GM18868 (cell line): Measurements from ENCODE around the gene MAP4K2.

ENCODE experiments used
- ATAC-seq: cut with Tn5 transposase; IDR thresholded peaks from one replicate; pipeline ENCODE4 v1.9.1; 2021; ENCODE audit warnings: mild to moderate bottlenecking, moderate library complexity; ENCODE audit not compliant: unreplicated experiment

Gene MAP4K2

DNA sequence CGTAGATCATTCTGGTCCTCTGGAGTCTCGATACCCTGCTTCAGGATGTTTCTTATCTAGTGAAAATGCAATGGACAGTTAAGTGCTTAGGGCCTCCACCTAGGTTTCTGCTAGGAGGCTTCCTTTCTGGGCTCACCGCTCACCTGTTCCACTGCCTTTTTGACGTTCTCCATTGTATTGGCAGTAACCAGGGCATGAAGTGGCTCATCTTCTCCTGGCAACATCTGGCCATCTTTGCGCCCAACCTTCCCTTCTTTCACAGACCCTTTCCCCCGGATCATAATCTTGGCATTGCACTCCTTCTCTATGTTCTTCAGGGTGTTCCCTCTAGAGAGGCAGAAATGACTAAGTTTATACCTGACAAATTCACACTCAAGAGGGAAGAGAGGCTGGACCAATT is 33.7 kb downstream of the MAP4K2 start:
- no peak for ATAC-seq

DNA sequence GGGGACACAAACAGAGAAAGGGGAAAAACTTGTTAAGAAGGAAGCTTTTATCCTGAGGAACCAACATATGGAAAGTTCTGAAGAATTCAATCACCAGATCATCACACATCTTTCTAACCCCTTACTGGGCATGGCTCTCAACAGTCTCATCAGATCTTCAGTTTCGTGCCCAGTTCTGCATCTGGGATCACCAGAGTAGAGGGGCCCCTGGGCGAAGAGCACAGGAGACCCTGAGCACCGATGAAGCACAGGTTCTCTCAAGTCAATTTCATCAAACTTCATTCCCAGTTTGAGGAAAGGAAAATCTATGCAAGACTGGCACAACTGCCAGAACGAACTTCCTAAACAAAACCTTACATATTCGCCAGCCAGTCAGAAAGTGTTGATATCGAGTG is 34.7 kb downstream of the MAP4K2 start:
- ATAC-seq: no peak

DNA sequence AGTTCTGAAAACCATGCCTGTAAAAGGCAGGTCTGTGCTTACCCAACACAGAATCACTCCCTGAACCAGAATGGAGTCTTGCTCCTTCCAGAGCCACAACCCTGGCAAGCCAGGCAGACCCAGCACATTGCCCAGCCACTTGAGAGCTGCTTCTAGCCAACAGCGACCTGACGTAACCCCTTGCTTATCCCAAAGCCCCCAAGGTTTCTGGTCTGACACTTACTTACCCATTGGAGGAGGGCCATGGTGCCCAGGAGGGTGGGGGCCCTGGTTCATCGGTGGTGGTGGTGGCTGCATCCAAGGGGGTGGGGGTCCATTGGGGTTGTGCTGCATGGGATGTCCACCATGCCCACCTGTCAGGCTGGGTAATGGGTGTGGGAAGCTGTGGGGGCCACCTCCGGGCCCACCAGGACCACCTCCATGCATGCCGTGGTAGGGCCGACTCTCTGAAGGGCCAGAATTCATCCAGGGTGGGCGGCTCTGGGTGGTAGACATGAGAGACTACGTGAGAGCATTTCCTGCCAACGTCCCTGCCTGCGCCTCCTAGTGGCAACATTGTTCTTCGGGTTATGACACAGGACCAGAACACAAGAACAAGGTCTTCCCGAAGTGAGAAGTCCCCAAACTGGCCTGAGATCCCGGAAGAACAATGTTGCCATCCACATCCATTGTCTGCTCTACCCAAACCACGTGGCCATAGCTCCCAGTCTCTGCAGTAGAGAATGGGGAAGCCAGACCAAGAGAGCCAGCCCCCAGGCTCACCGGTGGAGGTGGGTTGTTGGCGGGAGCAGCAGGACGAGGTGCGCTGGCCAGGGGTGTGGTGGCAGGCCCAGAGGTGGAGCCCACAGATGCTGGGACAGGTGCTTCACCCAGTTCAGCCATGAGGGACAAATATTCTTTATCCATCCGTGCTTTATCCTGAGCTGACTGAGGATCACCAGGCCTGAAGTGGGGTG is 35.4 kb downstream of the MAP4K2 start:
- ATAC-seq: no peak

DNA sequence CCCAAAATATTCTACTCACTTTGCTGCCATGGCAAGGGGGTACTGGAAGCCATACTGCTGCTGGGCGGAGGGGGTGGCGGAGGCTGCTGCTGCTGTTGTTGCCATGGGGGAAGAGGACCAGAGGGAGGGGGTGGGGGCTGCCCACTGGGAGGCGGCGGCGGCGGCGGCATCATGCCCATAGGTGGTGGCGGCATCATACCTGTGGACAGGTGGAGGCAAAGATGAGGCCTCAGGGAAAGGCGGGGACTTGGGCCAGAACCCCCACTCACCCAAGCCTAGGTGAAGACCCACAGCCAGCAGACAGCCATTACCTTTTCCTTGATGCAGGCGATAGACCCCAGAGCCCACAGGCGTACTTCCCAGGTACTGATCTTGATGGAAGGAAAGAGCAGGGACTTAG is 36.1 kb downstream of the MAP4K2 start:
- no peak for ATAC-seq

DNA sequence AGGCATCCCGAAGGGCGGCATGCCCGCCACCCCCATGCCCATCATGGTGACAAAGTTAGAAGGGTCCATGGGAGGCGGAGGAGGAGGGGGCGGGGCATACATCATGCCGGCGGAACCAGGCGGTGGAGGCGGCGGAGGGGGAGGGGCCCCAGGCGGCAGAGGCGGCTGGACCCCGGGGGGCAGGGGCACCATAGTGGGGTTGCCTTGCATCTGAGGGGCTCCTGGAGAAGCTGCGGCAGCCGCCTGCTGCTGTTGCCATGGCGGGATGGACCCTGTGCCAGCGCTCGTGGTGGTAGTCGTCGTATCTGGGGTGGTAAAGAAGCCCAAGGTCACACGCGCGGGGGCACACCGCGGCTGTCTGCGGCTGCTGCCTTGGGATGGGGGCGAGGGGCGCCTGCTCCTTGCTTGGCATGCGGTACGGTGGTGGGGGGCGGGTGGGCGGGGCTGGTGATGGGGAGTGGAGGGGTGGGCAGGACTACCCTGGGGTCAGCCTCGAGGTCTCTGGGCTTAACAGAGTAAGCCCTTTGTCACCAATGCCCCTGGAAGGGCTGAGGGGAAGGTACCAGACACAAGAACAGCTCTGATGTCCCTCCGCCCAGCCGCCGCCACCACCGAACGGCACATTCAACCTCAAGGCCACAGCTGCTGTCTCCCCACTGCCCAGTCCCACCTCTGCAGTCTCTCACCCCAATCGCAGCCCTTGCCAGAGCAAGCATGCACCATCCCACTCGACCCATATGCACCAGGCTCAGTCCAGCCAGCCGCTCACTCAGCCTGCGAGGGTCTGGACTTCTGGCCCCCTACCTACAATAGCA is 37.0 kb downstream of the MAP4K2 start:
- ATAC-seq: no peak

DNA sequence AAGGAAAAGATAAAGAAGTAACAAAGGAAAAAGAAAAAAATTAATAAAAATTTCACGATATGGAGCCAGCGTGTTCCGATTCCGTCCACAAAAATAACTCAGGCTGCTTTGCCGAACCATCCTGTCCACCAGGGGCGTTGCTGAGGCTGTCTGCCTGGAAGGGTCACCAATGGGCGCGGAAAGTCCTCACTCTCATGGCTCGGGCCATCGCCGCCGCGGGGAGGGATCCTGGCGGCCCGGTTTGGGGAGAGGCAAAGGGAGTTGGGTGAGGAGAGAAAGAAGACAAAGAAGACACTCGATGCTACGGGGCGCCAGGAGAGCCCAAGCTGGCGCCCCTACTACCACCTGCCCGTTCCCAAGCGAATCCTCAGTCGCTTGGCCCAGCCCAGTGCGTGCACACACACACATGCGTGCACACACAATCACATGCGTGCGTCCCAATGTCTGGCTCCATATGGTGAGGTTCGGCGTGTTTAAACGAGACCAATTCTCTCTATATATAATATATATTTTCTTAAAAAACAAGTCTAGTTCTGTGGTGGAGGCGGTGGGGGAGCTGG is 37.6 kb downstream of the MAP4K2 start:
- ATAC-seq: no peak

DNA sequence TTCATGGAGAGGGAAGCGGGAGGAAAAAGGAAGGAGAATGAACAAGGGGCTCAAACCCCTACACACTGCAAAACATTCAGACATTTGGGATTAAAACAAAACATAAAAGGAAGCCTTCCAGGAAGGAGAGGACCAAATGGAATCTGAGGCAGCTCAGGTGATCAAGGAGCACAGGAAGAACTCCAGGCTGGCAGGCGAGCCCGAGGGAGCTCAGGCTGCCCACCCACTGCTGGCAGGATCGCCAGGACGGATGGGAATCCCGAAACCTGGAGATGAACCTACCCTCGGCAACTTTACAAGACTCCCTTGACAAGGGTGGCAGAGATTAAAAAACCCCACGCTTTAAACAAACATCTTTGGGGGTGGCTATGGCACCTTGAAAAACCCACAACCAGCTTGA is 38.3 kb downstream of the MAP4K2 start:
- no peak for ATAC-seq

DNA sequence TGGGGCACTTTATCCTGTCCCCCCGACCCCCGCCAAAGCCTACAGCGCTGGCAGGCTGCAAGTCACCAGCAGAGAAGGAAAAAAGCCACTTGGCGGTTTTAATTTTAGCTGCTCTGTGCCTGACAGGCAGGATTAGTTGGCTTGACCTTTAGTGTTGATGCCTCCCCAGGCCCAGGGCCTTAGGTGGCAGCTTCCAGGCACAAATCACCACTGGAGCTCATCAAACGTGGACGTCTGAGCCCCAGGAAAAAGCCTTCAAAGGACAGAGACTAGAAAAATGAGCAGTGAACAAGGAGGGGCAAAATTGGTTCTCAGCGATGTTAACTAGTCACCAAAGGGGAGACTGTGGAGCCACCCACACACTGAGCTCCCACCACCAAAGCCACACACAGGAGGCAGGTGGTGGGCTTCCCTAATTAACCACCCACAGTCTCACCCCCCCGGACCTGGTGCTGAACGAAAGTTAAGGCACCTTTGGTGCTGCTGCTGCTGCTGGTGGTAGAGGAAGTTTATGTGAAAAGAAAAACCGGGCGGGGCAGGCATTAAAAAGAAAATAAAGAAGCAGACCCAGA is 38.9 kb downstream of the MAP4K2 start:
- no peak for ATAC-seq

DNA sequence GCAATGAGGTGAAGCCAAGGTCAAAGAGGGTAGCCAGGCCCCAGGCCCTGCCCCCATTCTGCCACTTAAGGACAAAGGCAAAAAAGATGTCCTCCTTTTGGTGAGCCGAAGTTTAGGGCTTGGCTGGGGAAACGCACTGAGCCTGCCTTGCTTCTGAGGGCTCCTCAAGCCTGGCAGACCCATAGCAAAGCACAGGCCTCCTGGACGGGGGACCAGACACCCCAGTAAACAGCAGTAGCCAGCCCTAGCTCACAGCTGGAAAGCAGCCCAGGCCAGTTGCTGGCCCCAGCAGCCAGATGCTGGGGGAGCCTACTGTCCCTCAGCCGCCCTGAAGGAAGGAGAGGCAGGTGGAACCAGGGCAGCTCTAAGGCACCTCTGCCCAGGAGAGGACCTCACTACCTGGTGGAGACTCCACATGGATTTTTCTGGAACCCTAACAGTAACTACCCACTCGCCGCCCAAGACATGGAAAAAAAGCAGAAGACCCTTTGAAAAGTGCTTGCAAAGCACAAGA is 39.4 kb downstream of the MAP4K2 start:
- no peak for ATAC-seq

DNA sequence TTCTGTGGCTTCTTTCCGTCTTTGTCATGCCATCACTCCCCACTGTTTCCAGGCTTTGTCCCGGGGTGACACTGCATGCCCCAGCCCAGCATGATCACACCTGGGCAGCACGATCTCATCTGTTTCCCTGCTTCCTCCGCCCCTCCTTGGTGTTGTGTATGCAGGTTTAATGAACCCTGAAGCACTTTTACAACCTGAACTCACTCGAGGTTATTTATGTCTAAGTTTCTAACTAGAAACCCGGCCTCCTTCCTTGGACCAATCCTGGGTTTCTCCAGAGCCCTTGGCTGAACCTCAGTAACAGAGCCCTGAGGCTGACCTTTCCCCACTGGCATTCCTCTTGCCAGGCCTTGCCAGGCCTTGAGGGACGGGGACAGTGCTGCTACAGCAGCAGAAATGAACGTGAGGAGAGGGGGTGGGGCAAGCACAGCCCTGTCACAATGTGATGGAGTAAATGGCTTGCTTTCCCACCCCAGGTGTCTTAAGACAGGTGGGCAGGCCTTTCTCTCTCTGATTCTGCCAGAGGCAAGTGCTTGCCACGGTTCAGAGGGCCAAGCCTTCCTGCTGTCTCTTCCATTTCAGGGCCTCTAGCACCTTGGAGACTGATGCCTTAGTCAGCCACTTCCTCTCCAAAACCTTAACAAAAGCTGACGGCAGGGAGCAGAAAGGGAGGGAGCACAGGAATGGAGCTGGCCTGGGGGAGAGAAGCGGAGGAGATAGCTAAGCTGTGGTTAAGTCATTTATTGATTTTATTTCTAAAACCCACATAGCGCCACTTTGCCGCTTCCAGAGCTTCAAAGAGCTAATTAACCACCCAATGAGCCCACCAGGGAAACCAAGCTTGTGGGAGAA is 40.1 kb downstream of the MAP4K2 start:
- ATAC-seq: no peak

DNA sequence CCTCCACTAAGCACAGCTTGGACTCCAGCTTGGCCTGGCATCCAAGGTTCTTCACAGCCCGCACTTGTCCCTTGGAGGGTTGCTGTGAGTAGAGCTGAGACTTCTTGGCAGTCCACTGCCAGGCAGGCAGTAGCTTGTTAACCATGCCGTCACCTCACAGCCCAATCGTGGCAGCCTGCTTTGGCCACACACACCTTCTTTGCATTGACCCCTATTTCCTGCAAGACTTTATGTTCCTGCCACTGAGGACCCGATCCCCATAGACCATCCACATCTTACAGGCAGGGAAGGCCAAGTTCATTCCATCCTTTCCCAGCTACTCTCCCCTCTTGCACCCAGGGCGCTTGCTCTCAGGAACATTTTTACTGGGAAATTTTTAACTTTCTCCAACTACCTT is 40.7 kb downstream of the MAP4K2 start:
- no peak for ATAC-seq

DNA sequence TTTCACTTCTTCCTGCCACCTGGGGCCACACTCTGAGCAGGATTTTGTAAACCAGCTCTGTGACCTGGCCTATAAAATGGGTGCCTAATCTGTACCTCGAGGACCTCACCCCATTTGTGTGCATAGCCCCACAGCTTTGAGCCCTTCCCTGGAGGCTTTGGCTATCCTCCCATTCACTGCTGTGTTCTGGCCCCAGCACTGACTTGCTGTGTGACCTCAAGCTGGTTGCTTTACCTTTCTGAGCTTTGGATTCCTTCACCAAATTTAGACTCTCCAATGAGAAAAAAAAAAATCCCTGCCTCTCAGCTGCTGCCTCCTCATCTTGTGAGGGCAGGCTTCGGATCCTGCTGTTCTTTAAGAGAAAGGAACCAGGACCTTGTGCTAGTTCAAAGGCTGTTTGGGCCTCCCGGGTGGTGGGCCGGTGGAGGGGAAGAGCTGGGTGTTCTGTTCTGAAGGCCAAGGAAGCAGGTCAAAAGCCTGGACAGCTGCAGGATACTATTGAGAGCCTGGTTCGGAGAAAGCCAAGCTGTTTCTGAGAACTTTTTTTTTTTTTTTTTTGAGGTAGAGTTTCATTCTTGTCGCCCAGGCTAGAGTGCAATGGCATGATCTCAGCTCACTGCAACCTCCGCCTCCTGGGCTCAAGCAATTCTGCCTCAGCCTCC is 42.1 kb downstream of the MAP4K2 start:
- no peak for ATAC-seq

DNA sequence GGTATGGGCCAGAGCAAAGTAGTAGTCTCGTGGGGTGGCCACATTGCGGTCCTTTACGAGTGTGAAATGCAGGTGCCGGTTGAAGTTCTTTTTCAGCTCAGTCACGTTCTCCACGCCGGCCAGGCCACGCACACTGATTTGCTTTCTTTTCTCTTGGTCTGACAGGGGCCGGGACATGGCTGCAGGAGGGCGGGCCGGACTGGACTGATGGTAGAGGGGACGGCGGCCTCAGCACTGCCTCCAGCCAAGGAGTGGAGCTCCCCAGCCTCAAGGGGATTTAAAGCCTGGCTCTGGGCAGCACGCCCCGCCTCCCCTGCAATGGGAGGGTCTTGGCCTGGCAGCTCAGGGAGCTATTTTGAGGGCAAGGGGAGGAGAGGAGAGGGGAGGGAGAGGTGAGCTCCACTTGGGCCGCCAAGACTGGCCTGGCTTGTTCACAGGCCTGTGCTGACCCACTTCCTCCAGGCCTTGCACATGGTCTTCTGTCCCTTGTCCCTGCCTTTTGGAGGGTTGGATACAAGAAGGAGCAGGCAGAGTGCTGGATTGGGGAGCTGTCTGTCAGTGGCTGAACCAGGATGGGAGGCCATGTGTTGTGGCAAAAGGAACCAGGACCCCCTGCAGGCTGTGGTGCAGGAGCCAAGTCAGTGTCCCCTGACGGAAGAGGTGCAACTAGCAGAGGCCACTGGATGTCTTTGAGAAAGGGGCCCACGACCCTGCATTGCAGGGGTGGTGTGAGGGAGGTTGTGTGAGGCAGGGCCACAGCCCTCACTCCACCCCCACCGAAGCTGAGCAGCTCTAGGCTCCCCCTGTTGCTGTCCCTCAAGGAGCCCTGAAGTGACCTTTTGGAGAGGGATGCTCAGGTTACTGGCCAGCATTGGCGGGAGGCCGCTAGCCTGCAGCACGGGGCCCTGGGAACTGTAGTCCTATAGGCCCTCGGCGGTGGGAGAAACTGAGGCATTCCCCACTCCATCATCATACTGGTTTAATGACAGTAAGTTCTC is 43.0 kb downstream of the MAP4K2 start, which contains the start of gene PYGM:
Gene PYGM (minus strand): TSS at position 253 of the 998 bp plus-strand sequence. CDS start 76 bp downstream, at position 177.
- no peak for ATAC-seq

DNA sequence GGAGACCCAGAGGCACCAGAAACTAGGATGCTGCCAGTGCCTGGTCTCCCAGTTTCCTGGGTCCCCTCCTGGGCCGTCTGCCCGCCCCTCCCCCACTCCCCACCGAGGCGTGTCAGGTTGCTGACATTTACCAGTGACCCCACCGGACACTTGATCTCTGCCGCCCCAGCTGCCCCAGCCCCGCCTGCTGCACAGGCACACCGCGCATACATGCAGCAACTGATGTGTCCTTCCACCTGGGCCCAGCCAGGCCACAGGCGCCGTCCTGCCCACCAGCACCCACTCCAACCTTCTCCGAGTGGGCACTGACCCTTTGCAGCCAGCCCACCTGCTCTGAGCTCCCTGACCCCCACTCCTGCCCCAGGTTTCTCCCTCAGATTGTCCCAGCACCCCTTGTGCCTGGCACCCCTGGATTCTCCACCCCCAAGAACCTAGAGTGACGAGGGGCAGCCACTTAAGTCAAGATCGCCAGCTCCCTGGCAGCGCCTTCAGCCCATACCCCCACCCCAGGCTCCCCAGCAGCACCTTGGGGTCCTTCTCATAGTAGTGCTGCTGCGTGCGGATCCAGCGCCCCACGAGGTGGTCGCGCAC is 43.8 kb downstream of the MAP4K2 start:
- no peak for ATAC-seq

DNA sequence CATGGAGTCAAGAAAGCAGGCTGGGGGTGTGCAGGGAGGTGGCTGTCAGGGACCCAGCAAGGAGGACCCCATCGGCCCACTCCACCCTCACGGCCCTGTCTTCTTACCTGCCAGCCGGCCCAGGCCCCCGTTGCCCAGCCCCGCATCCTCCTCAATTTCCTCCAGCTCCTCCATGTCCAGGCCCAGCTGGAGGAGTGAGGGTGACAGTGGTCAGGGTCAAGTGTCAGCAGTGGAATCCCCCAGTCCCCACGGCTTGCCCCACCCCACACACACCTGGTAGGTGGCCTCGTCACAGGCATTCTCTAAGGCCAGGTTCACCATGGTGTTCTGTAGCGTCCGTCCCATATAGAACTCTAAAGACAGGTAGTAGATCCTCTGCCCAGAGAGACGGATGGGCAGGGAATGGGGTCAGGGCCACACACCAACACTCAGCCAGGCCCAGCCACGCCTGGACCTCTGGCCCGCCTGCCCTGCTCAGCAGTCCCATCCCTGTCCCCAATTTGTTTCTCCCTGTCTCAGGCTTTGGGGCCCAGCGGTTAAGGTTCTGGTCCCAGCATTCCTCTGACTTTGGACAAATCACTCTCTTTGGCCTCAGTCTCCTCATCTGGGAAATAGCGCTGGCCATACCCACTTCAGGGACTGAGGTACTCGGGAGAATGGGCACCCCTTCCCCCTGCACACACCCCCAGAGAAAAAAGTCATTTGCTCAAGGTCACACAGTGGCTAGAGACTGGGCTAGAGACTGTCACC is 44.5 kb downstream of the MAP4K2 start:
- ATAC-seq: no peak

DNA sequence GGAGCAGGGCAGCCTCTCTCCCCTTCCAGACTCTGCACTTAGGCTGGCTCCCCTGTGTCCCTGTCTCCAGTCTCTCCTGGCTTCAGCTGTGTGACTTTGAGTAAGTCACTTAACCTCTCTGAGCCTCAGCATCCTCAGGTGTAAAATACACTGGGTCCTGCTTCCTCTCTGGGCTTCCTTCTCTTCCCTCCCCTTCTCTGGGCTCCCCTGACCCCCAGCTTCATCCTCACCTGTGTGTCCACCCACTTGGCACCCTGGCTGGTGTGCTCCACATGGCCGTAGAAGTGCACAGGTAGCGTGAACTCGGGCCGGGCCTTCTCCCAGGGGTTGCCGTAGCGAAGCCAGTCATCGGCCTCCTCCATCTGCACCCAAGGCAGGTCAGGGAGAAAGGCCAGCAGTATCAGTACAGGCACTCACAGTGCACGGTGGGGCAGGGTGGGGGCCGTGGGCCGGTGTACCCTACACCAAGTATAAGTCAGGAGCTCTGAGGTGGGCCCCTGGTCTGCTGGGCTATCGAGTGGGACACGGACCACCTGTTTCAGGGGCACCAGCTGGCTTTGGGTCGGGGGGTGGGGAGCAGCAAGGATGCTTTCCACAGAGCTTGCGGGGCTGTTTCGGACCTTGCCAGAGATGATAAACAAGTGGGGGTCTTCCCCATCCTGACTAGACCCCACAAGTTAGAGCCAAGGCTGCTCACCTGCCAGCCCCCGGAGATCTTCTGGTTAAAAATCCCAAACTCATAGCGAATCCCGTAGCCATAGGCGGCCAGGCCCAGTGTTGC is 45.3 kb downstream of the MAP4K2 start:
- ATAC-seq: no peak
